H1 (cell line): ENCODE results near the gene ZNF831. TPM values are rescaled to one million over a fixed set of nuclear protein-coding genes. Genes with fewer than 3 reads are reported as not detected.

ENCODE experiments used
- RFX5 ChIP-seq: IDR thresholded peaks from 2 replicates; pipeline ENCODE4 v1.6.1; 2011; ENCODE audit warnings: low read depth, low read length, improper control_type of control experiment, borderline replicate concordance
- polyA plus RNA-seq, 7 experiments: library from polyadenylated mRNA; depleted of rRNA in 3 of 7; stranded (reverse) in 5 of 7; unstranded in 2 of 7; fragments of >200 nt in 5 of 7; fragments of 200-250 nt in 2 of 7; gene quantifications; 1 replicate in 5 of 7; 2 replicates in 1 of 7; 4 replicates in 1 of 7; pipeline versions ENCODE4 v1.2.1 to v1.2.3, GENCODE V29; 2011 to 2013; ENCODE audit warnings: missing spikeins in 2 of 7, mixed read lengths in 2 of 7
- total RNA-seq: library from RNA; stranded (reverse); fragmentation: NEBNext Ultra II Directional; extraction: Animal tissue kit (Norgen Biotek cat#: 25700); gene quantifications from 2 replicates; pipeline ENCODE4 v1.2.1, GENCODE V29; 2021

Gene ZNF831
- total and polyA plus RNA-seq, 2 of the 8 experiments (the other 6 are each of a cell fraction or from before 2014, with no cell fraction given) = not detected

- TF ChIP-seq RFX5 = no peak
Measured at GRCh38 chr20:59120919-59121318, 42.7 kb upstream of the ZNF831 start (continued).
